Skeletal muscle cell (primary cell): ENCODE data around the gene RAB36.
A peak's percentile ranks its signal among the peaks of the same experiment; 100 is the strongest.

Experiments
- DNase-seq: peaks from one replicate; pipeline ENCODE4 v3.0.0-alpha.2; 2010; ENCODE audit warnings: low read depth
- H3K4me3 ChIP-seq: 2 replicates; pipeline ENCODE4 v1.5.1; 2011; ENCODE audit warnings: low read depth, mild to moderate bottlenecking, control low read depth, low read length, moderate library complexity

RAB36 gene

DNA sequence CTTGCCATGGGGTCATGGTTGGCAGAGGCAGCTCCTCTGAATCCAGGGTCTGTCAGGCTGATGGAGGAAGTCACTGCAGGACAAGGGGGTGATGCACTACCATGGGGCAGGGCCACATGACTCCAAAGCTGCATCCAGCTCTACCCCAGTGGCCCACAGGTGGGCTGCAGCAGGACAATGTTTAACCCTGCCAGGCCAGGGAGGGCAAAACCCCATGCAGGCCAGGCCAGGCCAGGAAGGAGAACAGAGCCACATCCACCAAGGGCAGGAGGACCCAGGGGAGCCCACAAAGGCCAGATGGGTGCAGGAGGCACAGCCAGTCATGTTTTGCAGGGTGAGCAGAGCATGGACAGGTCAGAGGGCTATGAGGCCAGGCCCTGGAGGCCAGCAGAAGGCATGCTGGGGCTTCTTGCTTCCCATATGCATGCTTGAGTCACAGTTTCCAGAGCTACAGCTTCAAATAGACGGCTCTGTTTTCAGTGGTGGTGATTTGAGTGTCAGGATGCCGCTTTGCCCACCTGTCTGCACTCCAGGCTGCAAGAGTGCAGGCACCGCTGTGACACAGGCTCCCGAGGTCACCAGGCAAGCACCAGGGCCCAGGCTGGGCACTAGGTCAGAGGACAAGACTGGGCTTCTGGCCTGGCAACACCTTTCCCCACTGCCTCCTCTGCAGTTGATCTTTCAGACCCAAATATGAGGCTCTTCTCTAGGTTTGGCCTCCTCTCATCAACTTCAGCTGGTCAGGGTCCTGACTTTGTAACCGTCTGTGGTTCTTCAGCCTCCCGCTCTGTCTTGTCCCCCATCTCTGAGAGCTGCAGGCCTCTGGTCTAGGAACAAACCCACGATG lies 26.4 kb upstream of the RAB36 start:
- no peak for DNase-seq

DNA sequence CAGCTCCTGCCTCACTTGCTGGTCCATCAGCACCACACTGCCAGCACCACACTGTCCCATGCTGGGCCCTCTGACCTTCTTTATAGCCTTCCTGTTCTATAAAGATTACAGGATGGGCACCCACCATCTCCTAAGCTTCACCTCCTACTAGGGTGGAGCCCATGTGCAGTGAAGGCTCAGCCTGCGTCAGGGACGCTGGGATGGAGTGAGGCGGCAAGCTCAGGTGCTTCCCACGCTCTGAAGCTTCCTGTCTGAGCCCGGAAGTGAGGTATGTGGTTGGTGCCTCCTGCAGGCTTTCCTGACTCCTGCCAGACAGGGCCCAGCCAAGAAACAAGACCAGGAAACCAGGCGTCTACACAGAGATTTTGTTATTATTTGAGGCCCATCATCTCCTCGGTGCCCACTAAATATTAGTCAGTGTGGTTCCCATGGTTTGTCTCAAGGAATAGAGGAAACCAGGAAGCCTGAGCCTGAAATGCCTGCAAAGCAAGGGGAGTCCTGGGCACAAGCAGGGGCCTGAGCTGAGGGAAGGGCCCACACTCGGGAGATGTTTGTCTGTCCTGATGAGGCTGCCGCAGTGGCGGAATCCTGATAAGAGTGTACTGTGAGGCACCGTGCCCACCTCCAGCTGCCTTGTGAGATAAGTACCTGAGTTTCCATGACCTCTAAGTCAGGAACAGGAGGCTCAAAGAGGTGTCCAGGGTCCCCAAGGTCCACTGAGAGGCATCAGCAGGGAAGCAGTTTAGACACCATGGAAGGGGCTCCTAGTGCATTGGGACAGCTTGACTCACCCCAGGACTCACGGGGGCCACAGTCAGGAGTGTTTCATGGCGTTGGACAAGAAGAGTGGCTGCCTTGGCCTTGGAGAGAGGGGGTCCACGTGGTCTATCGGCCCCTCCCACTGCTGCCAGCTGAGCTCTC lies 25.5 kb upstream of the RAB36 start:
- no peak for DNase-seq
- no peak overlapping the region for H3K4me3 ChIP-seq

More for the DNA sequence above, 26.4 kb upstream of the RAB36 start:
- H3K4me3 ChIP-seq = no peak overlapping the region

DNA sequence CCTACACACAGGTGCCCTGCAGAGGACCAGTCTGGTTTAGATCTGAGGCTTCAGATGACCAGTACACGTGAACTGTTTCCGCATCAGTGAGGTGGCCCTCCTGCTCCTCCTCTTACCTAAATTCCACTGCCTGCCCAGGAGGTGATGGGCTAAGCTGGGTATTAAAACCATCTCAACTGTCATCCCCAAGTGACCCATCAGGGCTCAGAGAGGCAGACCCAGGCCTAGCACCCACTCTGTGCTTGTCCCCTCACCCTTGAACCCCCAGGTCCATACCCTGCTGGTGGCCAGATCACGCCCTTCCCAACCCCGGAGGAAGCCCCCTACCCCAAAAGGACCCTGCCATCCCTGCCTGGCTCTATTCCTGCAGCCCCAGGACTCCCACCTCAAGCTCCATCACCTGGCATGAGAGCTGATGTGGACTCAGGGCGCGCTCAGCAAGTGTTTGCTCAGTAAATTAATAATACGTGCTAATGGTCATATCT lies 24.8 kb upstream of the RAB36 start:
- H3K4me3 ChIP-seq = no peak overlapping the region
- no peak for DNase-seq

DNA sequence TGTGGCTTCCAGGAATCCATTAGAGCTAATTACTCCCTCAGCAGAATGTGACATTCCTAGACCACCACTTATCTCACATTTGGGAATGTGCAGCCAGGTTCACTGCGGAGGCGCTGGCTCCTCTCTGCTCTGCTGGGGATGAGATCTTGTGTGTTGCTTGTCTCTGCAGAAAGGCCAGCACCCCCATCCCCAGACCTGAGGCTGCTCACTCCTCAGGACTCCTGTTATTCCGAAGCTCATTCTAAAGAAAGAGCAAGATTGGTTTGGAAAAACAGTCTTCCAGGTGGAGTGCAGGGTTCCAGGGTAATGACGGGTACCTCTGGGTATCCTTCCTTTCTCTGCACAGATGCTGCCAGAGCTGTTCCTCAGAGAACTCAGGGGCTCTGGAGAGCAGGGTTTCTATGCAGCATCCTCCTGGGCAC lies 24.3 kb upstream of the RAB36 start:
- DNase-seq = no peak
- no peak overlapping the region for H3K4me3 ChIP-seq

DNA sequence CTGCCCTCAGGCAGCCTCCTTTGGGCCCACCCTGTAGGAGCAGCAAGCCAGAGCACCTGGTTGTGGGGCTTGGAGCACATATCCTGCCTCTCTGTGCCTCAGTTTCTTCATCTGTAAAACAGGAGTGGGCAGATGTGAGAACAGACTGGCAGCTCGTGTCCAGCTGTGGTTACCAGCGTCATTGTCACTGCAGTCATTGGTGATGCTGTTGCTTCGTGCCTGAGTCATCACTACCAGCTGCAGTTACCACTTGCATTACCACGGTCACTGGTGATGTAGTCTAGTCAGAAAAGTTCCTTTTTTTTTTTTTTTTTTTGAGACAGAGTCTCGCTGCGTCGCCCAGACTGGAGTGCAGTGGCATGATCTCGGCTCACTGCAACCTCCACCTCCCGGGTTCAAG lies 23.9 kb upstream of the RAB36 start:
- DNase-seq = no peak
- no peak overlapping the region for H3K4me3 ChIP-seq

DNA sequence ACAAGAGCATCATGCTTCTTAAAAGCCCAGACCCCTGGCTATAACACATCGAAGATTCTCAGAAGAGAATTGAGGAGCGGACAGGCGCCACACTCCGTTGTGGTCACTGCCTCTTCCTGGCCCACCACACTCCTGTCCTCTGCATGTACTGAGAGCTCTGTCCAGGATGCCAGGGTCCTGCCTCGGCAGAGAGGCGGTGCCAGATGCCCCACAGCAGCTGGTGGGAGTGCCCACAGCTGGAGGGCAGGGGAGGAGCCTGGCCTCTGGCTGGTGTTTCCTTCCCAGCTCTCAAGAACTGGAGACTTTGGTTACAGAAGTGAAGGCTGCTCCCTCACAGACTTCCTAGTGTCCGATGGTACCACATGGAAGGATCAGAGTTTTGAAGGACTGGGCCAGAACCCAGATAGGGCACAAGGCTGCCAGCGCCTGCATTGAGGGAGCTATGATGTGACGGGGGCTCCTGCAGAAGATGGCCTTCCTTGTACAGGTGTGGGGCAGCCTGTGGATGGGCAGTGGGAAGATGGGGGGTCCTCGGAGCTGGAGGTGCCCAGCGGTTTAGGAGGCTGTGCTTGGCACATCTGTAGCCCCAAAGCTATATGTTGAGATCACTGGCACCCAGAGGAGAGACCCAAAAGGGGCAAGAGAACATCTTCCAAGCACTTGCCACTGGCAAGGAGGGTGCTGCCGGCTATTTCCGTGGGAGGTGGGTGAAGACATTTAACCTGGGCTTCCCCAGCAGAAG lies 22.9 kb upstream of the RAB36 start:
- H3K4me3 ChIP-seq = no peak overlapping the region
- DNase-seq = no peak

DNA sequence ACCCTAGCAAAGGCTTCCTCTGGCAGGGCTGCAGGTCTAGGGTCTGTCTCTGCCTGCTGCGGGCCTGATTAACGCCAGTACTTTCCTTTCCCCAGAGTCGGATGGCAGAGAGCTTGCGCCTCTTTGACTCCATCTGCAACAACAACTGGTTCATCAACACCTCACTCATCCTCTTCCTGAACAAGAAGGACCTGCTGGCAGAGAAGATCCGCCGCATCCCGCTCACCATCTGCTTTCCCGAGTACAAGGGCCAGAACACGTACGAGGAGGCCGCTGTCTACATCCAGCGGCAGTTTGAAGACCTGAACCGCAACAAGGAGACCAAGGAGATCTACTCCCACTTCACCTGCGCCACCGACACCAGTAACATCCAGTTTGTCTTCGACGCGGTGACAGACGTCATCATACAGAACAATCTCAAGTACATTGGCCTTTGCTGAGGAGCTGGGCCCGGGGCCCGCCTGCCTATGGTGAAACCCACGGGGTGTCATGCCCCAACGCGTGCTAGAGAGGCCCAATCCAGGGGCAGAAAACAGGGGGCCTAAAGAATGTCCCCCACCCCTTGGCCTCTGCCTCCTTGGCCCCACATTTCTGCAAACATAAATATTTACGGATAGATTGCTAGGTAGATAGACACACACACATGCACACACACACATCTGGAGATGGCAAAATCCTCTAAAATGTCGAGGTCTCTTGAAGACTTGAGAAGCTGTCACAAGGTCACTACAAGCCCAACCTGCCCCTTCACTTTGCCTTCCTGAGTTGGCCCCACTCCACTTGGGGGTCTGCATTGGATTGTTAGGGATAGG lies 22.1 kb upstream of the RAB36 start:
- no peak overlapping the region for H3K4me3 ChIP-seq

DNA sequence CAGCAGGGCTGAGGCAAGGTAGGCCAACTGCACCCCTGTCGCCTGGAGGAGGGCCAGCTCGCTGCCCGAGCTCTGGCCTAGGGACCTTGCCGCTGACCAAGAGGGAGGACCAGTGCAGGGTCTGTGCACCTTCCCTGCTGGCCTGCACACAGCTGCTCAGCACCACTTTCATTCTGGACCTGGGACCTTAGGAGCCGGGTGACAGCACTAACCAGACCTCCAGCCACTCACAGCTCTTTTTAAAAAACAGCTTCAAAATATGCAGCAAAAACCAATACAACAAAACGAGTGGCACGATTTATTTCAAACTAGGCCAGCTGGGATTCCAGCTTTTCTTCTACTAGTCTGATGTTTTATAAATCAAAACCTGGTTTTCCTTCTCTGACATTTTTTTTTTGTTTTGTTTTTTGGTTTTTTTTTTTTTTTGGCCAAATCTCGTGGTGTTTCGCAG lies 21.4 kb upstream of the RAB36 start:
- no peak for DNase-seq
- no peak overlapping the region for H3K4me3 ChIP-seq

More for the DNA sequence above, 22.1 kb upstream of the RAB36 start:
- DNase-seq = no peak

DNA sequence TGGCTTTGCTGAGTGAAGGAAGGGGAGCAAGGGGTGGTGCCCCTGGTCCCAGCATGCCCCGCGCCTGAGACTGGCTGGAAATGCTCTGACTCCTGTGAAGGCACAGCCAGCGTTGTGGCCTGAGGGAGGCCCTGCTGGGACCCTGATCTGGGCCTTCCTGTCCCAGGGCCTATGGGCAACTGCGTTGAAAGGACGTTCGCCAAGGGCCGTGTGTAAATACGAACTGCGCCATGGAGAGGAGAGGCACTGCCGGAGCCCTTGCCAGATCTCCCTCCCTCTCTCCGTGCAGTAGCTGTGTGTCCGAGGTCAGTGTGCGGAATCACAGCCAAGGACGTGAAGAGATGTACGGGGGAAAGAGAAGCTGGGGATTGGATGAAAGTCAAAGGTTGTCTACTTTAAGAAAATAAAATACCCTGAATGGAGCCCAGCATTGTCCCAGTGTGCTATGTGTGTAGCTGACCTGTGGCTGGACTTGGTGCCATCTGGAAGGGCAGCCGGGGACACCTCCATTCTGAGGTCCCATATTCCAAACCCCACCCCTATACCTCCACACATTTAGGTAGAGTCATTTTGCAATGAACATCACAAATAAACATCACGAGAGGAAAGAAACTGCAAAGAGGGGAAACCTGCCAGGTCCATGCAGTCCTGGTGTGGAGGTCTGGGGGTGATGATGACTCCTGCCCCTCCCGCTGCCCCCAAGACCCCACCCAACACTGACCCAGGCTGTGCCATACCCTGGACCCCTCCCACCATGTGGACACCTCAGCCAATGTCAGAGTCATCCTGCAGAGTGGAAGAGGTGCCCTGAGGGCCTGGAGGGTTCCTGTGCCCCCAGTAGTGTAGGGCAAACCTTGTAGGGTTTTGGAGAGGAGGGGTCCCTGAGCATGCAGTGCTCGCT lies 20.4 kb upstream of the RAB36 start:
- no peak for DNase-seq
- no peak overlapping the region for H3K4me3 ChIP-seq

DNA sequence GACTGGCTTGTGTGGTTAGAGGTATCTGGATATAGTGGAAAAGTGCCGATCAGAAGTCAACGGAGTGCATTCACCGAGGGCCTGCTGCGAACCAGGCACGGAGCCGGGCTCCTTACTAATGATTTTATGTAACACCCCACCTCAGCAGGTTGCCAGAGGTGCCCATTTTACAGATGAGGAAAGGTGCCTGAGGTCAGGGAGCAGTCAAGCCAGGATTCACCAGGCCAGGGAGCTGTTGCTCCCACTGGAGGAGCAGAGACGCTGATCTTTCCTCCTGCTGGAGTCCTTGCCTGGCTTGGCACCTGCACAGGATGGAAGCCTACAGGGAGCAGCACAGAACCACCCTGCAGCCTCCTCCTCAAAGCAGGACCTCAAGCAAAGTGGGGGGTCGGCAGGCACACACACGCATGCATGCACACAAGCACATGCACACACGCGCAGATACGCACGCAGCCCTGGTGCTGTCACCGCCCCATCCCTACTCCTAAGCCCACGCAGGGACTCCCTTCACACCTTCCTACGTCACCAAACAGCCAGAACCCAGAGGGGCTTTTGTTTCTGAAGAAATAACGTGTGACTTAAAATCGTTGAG lies 19.7 kb upstream of the RAB36 start:
- H3K4me3 ChIP-seq = no peak overlapping the region
- no peak for DNase-seq

DNA sequence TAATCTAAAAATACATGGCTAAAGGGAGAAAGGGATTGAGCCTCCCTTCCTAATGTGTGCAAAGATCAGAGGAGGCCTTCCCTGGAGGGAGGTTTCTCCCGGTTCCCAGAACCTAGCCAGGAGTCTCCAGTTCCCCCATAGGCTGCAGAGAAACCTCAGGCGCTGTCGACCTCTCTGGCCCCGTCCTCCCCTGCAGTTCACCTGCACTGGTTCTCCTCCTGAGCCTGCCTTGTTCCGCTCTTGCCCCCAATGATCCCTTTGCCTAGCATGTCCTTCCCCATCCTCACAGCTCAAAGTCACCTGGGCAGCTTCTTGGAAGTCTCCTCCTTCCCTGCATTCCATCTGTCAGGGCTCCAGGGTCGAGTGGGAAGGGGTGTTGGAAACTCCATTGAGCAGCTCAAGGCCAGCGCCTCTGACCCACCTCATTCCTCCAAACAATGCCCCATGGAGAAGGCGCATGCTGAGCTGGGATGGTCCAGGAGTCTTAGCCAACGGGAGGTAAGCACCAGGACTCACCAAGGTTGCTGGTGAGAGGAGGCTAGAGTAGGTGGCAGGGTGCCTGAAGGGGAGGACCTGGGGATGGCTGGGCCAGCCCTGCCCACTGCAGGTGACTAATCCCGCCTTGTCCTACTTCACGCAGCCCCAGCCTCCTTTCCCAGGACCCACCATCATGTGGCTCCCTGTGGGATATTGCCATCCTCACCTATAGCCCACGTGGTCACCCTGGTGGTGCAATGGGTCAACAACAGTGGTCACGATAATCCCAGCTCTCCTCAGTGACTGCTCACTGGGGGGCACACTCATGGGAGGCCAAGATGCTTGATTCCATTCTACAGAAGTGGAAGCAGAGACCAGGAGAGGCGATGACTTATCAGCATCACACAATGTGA lies 18.9 kb upstream of the RAB36 start:
- no peak for DNase-seq
- no peak overlapping the region for H3K4me3 ChIP-seq

DNA sequence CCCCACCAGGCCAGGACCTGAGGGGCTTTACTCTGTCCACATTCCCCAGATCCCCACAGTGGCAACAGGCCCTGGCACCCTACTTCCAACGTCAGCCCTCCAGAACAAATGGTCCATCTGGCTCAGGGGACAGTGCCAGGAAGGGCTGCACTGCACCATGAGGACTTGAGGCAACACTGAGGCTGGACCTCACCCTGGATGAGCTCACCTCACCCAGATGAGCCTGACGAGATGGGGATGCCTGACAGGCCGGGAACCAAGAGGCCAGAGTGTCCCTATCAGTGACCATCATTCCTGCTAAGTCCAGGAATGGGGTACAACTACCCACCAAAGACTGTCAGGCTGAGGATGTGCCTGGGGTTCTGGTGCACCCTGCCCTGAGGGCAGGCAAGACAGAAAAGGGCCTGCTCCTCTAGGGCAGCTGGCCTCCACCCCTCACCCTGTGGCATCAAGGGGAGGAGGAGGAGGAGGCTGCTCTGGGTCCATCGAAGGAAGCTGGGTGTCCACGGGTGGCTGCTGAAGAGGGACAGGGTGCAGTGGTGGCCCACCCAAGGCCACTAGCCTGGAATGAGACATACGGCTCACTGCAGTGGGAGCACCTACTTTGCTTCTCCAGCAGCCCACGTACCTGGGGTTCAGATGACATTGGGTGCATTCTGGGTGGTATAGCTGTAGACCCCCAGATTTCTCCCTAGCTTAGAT lies 18.1 kb upstream of the RAB36 start:
- DNase-seq = no peak
- H3K4me3 ChIP-seq = no peak overlapping the region

DNA sequence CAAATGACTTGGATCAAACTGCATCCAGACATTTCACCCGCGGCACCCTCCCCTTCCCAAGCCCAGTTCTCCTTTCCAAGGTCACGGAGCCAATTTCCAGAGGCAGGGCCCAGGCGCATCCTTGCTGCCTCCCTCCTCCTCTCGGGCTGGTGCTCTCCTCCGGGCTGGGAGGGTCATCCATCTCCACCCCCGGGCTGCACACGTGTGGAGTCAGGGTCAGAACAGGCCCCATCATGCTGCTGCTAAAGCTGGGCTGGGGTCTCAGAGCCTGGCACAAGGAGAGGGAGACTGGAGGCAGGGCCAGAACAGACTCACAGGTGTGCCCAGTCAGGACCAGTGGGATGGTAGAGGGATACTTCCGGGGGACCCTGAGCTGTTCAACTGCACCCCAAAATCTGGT lies 17.5 kb upstream of the RAB36 start:
- no peak for DNase-seq
- no peak overlapping the region for H3K4me3 ChIP-seq

DNA sequence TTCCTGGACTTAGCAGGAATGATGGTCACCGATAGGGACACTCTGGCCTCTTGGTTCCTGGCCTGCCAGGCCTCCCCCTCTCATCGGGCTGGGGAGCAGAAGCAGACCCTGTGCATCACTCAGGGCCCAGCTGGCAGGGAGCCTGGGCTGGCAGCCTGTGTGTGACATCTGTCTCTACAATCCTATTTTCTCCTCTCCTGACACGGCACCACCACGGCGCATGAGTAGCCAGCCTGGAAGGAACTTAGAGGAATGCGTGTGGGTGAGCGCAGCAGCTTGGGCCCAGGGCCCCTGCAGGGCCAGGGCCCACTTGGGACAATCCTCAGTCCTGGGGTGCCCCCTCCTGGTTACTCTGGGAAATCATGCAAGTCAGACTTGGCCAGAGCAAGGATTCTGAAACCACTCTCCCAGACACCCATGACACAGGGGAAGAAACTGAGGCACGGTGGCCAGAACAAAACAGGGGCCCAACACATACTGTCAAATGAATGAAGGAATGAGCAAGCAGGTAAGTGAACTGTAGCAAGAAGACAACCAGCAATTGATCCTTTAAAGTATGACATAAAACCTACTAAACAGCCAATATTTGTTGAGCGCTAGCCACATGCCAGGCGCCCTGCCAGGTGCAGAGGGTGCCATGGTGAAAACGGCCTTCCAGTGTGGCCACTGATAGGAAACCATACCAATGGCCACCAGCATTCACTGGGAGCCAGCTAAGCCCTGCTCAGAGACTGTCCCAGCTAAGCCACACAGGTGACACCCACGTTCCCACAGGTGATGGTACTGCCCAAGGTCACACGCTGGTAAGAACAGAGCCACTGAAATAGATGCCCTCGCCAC lies 16.8 kb upstream of the RAB36 start:
- no peak overlapping the region for H3K4me3 ChIP-seq
- peak; percentile 36 for DNase-seq

DNA sequence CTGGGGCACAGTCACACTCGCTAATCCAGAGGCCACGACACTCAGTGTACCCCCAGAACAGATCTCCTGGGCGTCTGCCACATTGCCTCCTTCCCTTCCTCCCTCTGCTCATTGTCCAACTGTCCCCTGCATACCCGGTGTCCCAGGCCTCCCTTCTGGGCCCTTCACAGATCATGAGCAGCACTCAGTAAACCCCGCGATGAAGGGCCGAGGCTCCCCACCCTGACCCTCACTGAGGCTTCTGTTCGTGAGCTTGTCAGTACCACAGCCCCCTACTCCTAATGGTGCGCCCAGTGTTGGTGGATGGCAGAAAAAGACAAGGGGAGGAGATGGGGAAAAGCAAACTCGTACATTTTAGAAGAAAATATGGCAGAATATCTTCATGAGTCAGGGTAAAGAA lies 16.1 kb upstream of the RAB36 start:
- no peak for DNase-seq
- no peak overlapping the region for H3K4me3 ChIP-seq
